H7 (cell line): ENCODE results near the gene TFIP11. TPM values are rescaled to one million over a fixed set of nuclear protein-coding genes. Genes with fewer than 3 reads are reported as not detected.

ENCODE experiments used
- DNase-seq: peaks from one replicate; pipeline ENCODE4 v3.0.0; 2012
- H3K27me3 ChIP-seq: 2 replicates; pipeline ENCODE4 v1.6.0; 2011; ENCODE audit warnings: mild to moderate bottlenecking, low read length; ENCODE audit not compliant: control insufficient read depth, insufficient read depth
- H3K36me3 ChIP-seq: replicated peaks from 2 replicates; pipeline ENCODE4 v1.5.1; 2011; ENCODE audit warnings: low read length; ENCODE audit not compliant: control insufficient read depth, insufficient read depth
- H3K4me3 ChIP-seq: 2 replicates; pipeline ENCODE4 v1.5.1; 2011; ENCODE audit warnings: low read depth, mild to moderate bottlenecking, control low read depth, low read length, moderate library complexity; ENCODE audit not compliant: insufficient read depth
- total RNA-seq: library from RNA; depleted of rRNA; stranded (reverse); fragments of >200 nt; shearing (Covaris generic); gene quantifications from 2 replicates; pipeline ENCODE4 v1.2.3, GENCODE V29; 2014

Gene TFIP11
- total RNA-seq, 1 experiment from 2014 or later: 22.2 TPM

- DNase-seq: no peak
- Histone ChIP-seq H3K4me3 (no peak overlapping the region), H3K36me3 (peaks cover 40% of the 10 kb centered on the region), H3K27me3 (no peaks in the 10 kb centered on the region)
Measured at GRCh38 chr22:26463101-26463661, 49.1 kb downstream of the TFIP11 start.

- peaks cover 40% of the 10 kb centered on the region for H3K36me3 ChIP-seq
- DNase-seq: no peak
Measured at GRCh38 chr22:26462641-26463040, 49.6 kb downstream of the TFIP11 start.

GRCh38 chr22:26462051-26462450, 50.2 kb downstream of the TFIP11 start:
- Histone ChIP-seq H3K4me3 (no peak overlapping the region), H3K27me3 (no peaks in the 10 kb centered on the region), H3K36me3 (peaks cover 38% of the 10 kb centered on the region)
- DNase-seq: no peak

More at GRCh38 chr22:26462641-26463040, 49.6 kb downstream of the TFIP11 start:
- Histone ChIP-seq H3K27me3 (no peaks in the 10 kb centered on the region), H3K4me3 (no peak overlapping the region)

GRCh38 chr22:26461188-26461810, 51.0 kb downstream of the TFIP11 start:
- no peak overlapping the region for H3K4me3 ChIP-seq
- DNase-seq: peak; percentile 92
- peaks cover 36% of the 10 kb centered on the region for H3K36me3 ChIP-seq
- H3K27me3 ChIP-seq: no peaks in the 10 kb centered on the region

- Histone ChIP-seq H3K27me3 (no peaks in the 10 kb centered on the region), H3K4me3 (no peak overlapping the region), H3K36me3 (peaks cover 27% of the 10 kb centered on the region)
- no peak for DNase-seq
Measured at GRCh38 chr22:26460202-26460601, 52.1 kb downstream of the TFIP11 start.

GRCh38 chr22:26457661-26458272, 54.5 kb downstream of the TFIP11 start:
- H3K27me3 ChIP-seq: no peaks in the 10 kb centered on the region
- DNase-seq: no peak
- H3K4me3 ChIP-seq: no peak overlapping the region
- H3K36me3 ChIP-seq: peaks cover 14% of the 10 kb centered on the region

GRCh38 chr22:26453812-26454500, 58.3 kb downstream of the TFIP11 start:
- H3K36me3 ChIP-seq: peaks cover 9% of the 10 kb centered on the region
- H3K4me3 ChIP-seq: no peak overlapping the region
- no peaks in the 10 kb centered on the region for H3K27me3 ChIP-seq
- no peak for DNase-seq

GRCh38 chr22:26453216-26453615, 59.1 kb downstream of the TFIP11 start:
- Histone ChIP-seq H3K36me3 (peaks cover 9% of the 10 kb centered on the region), H3K4me3 (no peak overlapping the region), H3K27me3 (no peaks in the 10 kb centered on the region)
- no peak for DNase-seq

- Histone ChIP-seq H3K36me3 (peaks cover 9% of the 10 kb centered on the region), H3K4me3 (no peak overlapping the region), H3K27me3 (no peaks in the 10 kb centered on the region)
- no peak for DNase-seq
Measured at GRCh38 chr22:26452236-26453016, 59.8 kb downstream of the TFIP11 start.

GRCh38 chr22:26450453-26451185, 61.7 kb downstream of the TFIP11 start:
- Histone ChIP-seq H3K36me3 (peaks cover 9% of the 10 kb centered on the region), H3K4me3 (no peak overlapping the region), H3K27me3 (no peaks in the 10 kb centered on the region)
- no peak for DNase-seq

GRCh38 chr22:26448941-26449340, 63.3 kb downstream of the TFIP11 start:
- DNase-seq: no peak
- H3K4me3 ChIP-seq: no peak overlapping the region
- H3K27me3 ChIP-seq: no peaks in the 10 kb centered on the region
- H3K36me3 ChIP-seq: peaks cover 9% of the 10 kb centered on the region

GRCh38 chr22:26448334-26448733, 63.9 kb downstream of the TFIP11 start:
- no peak for DNase-seq
- Histone ChIP-seq H3K36me3 (peaks cover 7% of the 10 kb centered on the region), H3K27me3 (no peaks in the 10 kb centered on the region), H3K4me3 (no peak overlapping the region)

GRCh38 chr22:26447584-26448329, 64.5 kb downstream of the TFIP11 start:
- Histone ChIP-seq H3K36me3 (peaks cover 3% of the 10 kb centered on the region), H3K4me3 (no peak overlapping the region), H3K27me3 (no peaks in the 10 kb centered on the region)
- no peak for DNase-seq
